Retinal pigment epithelial cell (primary cell): ENCODE data around the gene VASP.

Experiments
- DNase-seq: peaks from one replicate; pipeline ENCODE4 v3.0.0-alpha.2; 2010; ENCODE audit warnings: low read depth
- H3K4me3 ChIP-seq: 2 replicates; pipeline ENCODE4 v1.5.1; 2011; ENCODE audit warnings: mild to moderate bottlenecking, low read length, control low read depth, moderate library complexity
- TF ChIP-seq, protein P1 (sequence below): conservative IDR thresholded peaks from 2 replicates; pipeline ENCODE4 v1.5.1; 2011; ENCODE audit warnings: low read depth, low read length, control low read depth, inconsistent platforms

VASP gene

DNA sequence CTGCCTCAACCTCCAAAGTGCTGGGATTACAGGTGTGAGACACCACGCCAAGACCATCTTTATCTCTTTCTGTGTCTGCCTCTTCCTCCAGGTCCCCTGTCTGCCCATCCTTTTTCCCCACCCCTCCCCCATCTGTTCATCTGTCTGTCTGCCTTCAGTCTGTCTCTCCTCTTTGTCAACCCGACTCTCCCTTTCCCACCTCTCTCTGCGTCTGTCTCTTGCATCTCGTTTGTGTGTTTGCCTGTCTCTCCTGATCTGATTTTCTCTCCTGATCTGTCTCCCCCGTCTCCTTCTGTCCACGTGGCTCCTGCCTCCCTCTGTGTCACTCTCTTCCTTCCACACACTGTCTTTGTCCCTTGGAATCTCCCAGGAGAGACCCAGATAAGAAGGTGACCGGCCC lies 10.0 kb downstream of the VASP start:
- TF ChIP-seq, protein P1, sequence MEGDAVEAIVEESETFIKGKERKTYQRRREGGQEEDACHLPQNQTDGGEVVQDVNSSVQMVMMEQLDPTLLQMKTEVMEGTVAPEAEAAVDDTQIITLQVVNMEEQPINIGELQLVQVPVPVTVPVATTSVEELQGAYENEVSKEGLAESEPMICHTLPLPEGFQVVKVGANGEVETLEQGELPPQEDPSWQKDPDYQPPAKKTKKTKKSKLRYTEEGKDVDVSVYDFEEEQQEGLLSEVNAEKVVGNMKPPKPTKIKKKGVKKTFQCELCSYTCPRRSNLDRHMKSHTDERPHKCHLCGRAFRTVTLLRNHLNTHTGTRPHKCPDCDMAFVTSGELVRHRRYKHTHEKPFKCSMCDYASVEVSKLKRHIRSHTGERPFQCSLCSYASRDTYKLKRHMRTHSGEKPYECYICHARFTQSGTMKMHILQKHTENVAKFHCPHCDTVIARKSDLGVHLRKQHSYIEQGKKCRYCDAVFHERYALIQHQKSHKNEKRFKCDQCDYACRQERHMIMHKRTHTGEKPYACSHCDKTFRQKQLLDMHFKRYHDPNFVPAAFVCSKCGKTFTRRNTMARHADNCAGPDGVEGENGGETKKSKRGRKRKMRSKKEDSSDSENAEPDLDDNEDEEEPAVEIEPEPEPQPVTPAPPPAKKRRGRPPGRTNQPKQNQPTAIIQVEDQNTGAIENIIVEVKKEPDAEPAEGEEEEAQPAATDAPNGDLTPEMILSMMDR: no peak
- no peak for DNase-seq
- no peak overlapping the region for H3K4me3 ChIP-seq

DNA sequence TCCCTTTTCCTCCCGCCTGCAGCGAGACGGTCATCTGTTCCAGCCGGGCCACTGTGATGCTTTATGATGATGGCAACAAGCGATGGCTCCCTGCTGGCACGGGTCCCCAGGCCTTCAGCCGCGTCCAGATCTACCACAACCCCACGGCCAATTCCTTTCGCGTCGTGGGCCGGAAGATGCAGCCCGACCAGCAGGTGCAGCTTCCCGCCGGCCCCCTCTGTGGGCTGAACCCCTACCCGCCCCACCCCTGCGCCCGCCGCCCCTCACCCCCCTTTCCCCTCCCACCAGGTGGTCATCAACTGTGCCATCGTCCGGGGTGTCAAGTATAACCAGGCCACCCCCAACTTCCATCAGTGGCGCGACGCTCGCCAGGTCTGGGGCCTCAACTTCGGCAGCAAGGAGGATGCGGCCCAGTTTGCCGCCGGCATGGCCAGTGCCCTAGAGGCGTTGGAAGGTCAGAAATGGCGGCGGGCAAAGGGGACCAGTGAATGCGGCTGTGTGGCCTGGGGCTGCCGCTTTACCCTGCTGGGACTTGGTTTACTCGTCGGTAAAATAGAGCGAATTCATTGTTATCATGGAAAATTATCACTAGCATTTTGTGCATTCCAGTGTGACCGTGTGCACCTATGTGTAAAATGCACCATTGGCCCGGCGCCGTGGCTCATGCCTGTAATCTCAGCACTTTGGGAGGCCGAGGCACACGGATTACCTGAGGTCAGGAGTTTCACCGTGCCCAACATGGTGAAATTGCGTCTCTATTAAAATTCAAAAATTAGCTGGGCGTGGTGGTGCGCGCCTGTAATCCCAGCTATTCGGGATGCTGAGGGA lies 10.6 kb downstream of the VASP start:
- DNase-seq: no peak
- TF ChIP-seq, protein P1: no peak
- H3K4me3 ChIP-seq: no peak overlapping the region

DNA sequence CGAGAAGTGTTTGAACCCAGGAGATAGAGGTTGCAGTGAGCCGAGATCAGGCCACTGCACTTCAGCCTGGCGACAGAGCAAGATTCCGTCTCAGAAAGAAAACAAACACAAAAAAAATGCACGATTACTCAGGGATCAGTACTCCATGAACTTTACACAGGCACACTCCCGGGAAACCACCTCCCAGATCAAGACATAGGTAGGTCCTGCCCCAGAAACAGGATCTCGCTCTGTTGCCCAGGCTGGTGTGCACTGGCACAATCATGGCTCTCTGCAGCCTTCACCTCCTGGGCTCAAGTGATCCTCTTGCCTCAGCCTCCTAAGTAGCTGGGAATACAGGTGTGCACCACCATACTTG lies 11.2 kb downstream of the VASP start:
- no peak overlapping the region for H3K4me3 ChIP-seq
- TF ChIP-seq, protein P1: no peak
- DNase-seq: no peak

DNA sequence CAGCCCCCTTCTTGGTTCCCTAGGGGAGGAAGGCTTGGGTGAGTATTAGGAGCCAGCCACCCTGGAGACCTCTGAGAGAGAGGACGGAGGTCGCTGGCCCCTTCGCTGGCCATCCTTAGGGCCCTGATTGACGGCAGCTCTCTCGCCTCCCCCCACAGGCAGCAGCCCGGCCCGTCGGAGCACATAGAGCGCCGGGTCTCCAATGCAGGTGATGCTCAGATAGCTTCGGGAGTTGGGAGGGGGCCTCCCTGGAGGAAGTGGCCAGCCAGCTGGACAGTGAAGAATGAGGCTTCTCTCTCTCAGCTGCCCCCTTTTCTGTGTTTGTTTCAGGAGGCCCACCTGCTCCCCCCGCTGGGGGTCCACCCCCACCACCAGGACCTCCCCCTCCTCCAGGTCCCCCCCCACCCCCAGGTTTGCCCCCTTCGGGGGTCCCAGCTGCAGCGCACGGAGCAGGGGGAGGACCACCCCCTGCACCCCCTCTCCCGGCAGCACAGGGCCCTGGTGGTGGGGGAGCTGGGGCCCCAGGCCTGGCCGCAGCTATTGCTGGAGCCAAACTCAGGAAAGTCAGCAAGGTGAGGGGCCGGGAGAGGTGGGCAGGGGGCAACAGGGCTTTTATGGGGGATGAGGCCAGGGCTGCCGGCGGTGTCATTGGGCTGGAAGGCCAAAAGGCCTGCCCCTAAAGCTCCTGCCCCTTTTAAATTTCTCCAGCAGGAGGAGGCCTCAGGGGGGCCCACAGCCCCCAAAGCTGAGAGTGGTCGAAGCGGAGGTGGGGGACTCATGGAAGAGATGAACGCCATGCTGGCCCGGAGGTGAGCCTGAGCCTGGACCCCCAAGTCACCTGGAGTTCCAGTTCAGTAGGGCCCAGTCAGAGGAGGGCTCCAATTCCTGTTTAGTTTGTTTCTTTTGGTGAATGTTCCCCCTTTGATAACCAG lies 15.0 kb downstream of the VASP start:
- DNase-seq: no peak
- no peak overlapping the region for H3K4me3 ChIP-seq
- TF ChIP-seq, protein P1: no peak

DNA sequence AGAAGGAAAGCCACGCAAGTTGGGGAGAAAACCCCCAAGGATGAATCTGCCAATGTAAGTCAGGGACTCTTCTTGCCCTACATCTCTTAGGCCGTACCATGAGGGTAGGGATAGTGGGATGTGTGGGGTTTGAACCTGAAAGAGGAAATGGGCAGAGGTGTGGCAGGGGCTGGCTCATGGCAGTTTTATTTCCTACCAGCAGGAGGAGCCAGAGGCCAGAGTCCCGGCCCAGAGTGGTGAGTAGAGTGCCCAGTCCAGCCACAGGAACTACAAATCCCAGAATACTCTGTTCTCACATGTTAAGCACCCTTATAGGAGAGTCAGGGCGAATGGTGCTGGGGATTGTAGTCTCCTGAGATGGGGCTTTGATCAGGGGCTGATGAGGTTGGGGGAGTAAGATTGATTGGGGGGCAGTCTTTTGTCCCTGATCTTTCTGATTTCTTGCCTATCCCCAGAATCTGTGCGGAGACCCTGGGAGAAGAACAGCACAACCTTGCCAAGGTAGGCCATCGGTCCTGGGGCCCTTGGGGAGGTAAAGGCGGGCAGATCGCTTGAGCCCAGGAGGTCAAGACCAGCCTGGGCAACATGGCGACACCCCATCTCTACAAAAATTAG lies 16.5 kb downstream of the VASP start:
- H3K4me3 ChIP-seq: no peak overlapping the region
- TF ChIP-seq, protein P1: peak; percentile 91
- no peak for DNase-seq

DNA sequence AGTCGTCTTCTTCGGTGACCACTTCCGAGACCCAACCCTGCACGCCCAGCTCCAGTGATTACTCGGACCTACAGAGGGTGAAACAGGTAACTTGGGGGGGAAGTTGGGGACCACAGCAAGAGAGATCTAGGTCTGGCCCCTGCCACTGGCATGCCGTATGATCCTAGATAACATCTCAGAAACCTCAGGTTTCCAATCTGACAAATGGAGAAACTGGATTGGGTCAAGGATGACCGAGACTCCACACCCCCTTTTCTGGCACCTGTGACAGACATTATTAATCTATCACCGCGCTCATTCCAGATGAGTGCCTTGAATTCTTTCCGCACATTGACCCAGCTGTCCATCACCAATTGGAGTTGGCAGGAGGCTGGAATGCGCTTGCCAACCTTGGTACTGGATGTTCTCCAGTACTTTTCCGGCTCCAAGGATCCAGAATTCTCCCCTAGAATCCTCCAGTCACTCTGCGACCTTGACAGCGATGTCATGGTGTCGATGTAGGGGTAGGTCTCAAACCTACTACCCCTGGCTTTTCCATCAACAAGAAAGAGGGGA lies 17.4 kb downstream of the VASP start:
- no peak overlapping the region for H3K4me3 ChIP-seq
- DNase-seq: no peak
- TF ChIP-seq, protein P1: no peak
